Measurements from ENCODE around the gene WAPL.

GRCh38 chr10:86450806-86451603 is 70.6 kb downstream of the WAPL start:
- TF ChIP-seq SREBF2 (IDR thresholded peaks at IDR 0.05; ENCODE audit: low read length) (no peak), CBX3 (IDR thresholded peaks at IDR 0.05; ENCODE audit: borderline replicate concordance, low read depth) (no peak), CTCF (IDR thresholded peaks at IDR 0.05 in 2 of 3, conservative IDR thresholded peaks at IDR 0.05 in 1 of 3; ENCODE audit: control insufficient read depth in 2 of 3, extremely low read depth in 1 of 3, insufficient read depth in 1 of 3, low read depth in 3 of 3, low read length in 3 of 3) (no peak)
